ENCODE results near the gene ARHGAP32.
"Not testable (repeated sequence)": the region's sequence is repeated elsewhere in the genome, so short reads cannot be mapped to it uniquely, and the experiment has no call there.

Gene ARHGAP32

GRCh38 chr11:129018126-129018525 lies 174.0 kb downstream of the ARHGAP32 start:
- no peak for DNase-seq

GRCh38 chr11:129013737-129014475 lies 178.2 kb downstream of the ARHGAP32 start:
- no peak for DNase-seq

- no peak for DNase-seq
Measured at GRCh38 chr11:129012880-129013279, 179.2 kb downstream of the ARHGAP32 start.

DNA sequence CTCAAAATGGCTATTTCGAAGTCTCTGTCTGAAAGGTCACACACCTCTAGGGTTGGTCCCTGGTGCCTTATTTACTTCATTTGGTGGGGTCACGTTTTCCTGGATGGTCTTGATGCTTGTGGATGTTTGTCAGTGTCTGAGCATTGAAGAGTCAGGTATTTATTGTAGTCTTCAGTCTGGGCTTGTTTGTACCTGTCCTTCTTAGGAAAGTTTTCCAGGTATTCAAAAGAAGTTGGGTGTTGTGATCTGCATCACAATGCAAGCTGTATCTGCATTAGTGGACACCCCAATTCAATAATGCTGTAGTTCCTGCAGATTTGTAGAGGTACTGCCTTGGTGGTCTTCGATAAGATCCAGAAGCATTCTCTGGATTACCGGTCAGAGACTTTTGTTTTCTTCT lies 186.0 kb downstream of the ARHGAP32 start:
- no peak for DNase-seq

GRCh38 chr11:128999165-128999564 lies 193.0 kb downstream of the ARHGAP32 start:
- not testable (repeated sequence) for DNase-seq

DNA sequence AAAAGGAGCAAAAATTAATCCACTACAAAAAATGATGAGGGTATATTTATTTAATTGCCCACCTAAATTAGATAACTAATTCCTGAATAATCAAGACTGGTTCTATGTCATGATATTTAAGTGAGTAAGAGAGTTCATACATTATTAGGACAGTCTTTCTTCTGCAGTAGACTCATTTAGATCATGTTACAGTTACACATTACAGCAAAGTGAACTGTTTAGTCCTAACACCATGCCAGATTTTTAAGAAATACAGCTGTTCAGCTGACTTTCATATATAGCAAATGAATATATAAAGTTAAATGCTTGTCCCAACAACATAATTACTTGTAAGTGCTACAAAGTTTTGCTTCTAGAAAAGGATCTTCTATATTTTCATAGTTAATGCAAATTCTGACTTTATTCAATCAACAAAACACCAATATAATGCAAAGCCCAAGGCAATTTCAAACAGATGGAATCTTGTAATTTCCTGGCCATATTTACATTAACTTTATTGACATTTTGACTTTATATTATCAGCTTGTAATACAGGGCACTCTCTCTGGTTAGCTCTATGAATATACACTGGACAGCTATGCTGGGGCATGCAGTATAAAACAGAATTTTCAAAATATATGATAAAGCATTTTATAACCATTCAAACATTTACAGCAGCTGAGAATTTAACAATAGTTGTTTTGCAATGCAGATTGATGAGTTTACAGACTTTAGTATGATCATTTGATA lies 203.7 kb downstream of the ARHGAP32 start:
- no peak for DNase-seq

- no peak for DNase-seq
Measured at GRCh38 chr11:128985880-128986279, 206.2 kb downstream of the ARHGAP32 start.

- DNase-seq: no peak
Measured at GRCh38 chr11:128983023-128983422, 209.1 kb downstream of the ARHGAP32 start.

DNA sequence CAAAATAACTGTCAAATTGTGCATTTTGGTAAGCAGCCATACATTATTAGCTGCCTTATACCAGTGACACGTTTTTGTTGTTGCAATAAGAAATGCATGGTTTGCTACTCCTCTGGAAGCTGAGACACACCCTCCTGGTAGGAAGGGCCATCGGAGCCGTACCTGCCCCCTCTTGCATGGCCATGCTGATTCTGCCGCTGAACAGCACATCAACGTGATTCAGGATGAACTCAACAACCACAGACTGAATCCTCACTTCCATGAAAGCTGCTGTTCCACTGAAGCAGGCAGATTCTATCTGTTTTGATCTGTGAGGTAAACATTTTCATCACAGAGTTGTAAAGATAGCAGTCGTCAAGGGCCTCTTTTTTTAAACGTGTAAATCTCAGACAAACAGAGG lies 210.9 kb downstream of the ARHGAP32 start:
- no peak for DNase-seq

DNA sequence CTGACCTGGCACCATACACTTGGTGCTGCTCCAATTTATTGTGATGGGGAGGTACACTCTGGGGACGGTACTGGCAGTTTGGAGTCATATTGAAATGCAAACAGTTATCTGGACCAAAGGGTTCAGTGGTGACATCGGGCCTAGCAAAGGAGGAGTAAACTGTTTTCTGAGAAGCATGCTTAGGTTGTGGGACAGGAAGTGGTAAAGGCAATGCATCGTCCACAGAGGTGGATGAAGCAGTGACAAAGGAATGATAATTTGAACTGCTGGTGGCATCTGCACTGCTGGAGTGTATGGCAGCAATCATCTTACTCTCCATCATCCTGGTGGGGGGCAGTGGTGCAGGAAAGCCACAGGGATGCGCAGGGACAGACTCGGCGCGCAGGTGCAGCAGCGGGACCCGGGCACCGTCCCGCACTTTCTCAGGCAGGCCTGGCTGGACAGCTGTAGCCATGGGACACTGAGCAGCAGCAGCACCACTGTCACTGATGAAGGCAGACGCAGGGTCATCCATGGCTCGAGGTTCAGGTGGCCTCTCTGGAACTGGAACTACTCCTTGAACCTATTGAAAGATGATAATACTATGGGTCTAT lies 221.4 kb downstream of the ARHGAP32 start:
- DNase-seq: no peak

DNA sequence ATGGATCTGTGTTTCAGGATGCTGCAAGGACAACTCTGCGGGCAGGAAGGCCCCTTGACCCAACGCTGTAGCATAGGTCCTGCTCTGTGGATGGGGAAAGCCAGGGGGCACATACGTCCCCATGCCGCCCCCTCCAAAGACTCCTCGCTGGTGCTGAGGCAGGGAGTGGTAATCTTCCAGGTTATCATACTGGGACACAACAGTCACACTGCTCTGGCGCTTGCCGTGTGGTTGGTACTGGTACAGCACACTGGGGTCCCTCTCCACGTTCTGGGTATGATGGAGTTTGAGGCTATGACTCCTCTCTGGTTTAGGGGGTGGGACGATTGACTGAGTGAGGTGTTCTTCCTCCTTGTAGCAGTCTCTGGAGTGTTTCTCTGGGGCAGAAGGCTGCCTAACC lies 223.2 kb downstream of the ARHGAP32 start:
- no peak for DNase-seq

GRCh38 chr11:128967578-128967977 lies 224.5 kb downstream of the ARHGAP32 start:
- DNase-seq: no peak

- no peak for DNase-seq
Measured at GRCh38 chr11:128965485-128965884, 226.6 kb downstream of the ARHGAP32 start.

DNA sequence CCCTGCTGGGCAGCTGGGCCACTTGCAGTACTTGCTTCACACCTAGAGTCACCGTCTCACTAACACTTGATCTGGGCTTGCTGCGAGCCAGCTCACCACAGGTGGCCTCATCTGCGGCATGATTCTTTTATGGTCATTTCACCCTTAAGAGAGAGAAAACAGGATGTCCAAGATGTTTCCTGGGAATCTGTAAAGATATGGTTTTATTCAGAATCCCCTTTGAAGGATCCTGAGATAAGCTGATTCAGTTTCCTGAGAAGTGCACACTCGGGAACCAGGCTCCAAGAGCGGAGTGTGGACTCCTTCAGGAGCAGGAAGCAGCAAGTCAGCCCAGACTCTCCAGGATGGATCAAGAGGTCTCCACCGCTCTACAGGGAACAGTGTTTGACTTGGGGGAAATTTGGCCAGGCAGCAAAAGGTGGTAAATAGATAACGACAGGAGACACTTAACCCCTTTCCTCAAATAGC lies 227.6 kb downstream of the ARHGAP32 start:
- no peak for DNase-seq

DNA sequence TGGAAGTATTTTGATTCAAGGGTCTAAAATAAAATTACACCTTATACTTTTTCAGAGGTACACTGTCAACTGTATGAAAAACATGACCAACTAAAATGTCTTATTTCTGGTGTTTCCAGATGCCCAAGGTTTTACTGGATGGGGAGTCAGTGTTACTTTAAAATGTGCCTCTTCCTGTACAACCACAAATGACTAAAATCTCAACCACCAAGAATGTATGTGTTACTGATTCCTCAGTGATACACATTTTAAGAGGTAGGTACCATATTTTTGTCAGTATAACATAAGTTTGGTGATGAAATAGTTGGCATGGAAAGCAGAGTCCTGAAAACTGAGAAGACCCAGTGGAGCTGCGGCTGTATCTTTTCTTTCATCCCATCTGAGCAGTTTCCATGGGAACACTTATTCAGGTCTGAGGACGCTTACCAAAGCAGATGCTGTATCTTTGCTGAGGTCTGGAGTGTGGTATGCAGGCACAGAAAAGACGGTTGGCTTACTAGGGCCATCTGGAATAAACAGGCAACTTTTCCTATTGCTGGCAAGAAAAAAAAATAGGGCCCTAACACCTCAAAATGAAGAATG lies 228.3 kb downstream of the ARHGAP32 start:
- no peak for DNase-seq

- DNase-seq: no peak
Measured at GRCh38 chr11:128962896-128963295, 229.2 kb downstream of the ARHGAP32 start.

GRCh38 chr11:128961645-128962044 lies 230.5 kb downstream of the ARHGAP32 start:
- no peak for DNase-seq

- no peak for DNase-seq
Measured at GRCh38 chr11:128957202-128957482, 235.0 kb downstream of the ARHGAP32 start.

DNA sequence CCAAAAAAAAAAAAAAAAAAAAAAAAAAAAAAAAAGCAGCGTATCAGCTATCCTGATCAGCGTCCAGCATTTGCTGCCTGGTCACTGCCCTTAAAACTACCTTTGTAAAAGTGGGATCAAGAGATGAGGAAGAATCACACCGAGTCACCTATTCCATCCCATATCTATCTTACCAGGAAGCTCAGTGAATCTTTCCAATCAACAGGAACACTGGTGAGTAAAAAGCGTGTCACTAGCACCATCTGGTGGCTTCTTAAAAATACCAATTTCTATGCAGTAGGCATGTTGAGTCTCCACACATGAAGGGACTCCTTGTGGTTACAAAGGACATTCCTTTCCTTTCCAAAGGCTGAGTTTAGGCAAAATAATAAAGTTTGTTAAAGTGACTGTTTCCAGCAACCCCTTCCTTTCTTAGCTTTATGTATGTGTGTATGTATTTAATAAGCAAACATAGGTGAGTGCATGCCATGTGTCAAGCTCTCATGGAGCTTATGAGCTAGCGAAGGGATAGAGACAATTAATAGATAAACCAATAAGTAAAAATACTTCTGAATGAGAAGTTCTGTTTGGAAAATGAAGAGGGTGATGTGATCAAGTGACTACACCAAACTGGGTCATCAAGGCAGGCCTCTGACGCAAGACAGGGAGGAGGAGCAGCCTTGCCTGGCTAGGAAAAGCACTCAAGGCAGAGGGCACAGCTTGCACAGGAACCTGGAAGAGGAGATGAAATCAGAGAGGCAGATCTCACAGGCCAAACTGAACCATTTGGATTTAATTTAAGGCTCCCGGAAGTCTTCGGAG lies 235.5 kb downstream of the ARHGAP32 start:
- peak; percentile 55 for DNase-seq

- DNase-seq: no peak
Measured at GRCh38 chr11:128955636-128956035, 236.5 kb downstream of the ARHGAP32 start.

- DNase-seq: no peak
Measured at GRCh38 chr11:128953151-128953550, 239.0 kb downstream of the ARHGAP32 start.

GRCh38 chr11:128949791-128950454 lies 242.2 kb downstream of the ARHGAP32 start:
- DNase-seq: no peak
